K562 (cell line): ENCODE data around the gene TACC3. TPM values are rescaled to one million over a fixed set of nuclear protein-coding genes. Genes with fewer than 3 reads are reported as not detected.

Experiments
- ATAC-seq: fragments of 200-7000 bp; cut with Tn5 transposase; 3 replicates; pipeline ENCODE4 v1.9.1; 2020; ENCODE audit warnings: moderate library complexity
- BruUV-seq: library from RNA; stranded (reverse); fragments of 400-500 nt; replicated peaks from 2 replicates; lab custom pipeline; 2021; lab: Mats Ljungman, UMichigan
- CTCF ChIA-PET: fragments of 300-600 bp; formaldehyde crosslinking; extraction: SDS; loops from one replicate; lab custom pipeline; 2021; ENCODE audit warnings: low intra/inter-chr PET ratio; lab: Yijun Ruan, JAX
- POLR2A ChIA-PET: fragments of 300-600, 350-650 bp; sonication (Branson Sonifier 250); formaldehyde crosslinking; extraction: SDS; loops from one replicate; lab custom pipeline; 2021; ENCODE audit warnings: antibody characterized with exemption, inconsistent platforms; lab: Yijun Ruan, JAX
- DNase-seq, 4 experiments: peaks; one replicate each; pipeline versions ENCODE4 v3.0.0 to v3.0.0-alpha.2; 2011 to 2018; ENCODE audit warnings: low spot score in 3 of 4, mixed read lengths in 3 of 4; ENCODE audit errors: extremely low read depth in 1 of 4
- FAIRE-seq: peaks from 2 replicates; lab custom pipeline; 2011; peaks lifted over from hg19 to GRCh38; lab: Jason Lieb, UNC
- H2AFZ ChIP-seq: 2 replicates; pipeline ENCODE4 v1.6.0; 2011; ENCODE audit warnings: low read depth, low read length, control low read depth, inconsistent platforms
- H3K27ac ChIP-seq: fragments of 200-600 bp; 3 replicates; pipeline ENCODE4 v1.8.0; 2011; ENCODE audit warnings: low read depth, mild to moderate bottlenecking, control low read depth, inconsistent platforms, low read length, moderate library complexity, mixed read lengths; ENCODE audit errors: extremely low read depth
- H3K27me3 ChIP-seq, 2 experiments: fragments of 300-600 bp in 1 of 2; 2 replicates in 1 of 2; 3 replicates in 1 of 2; pipeline versions ENCODE4 v1.6.0 to v1.8.0; 2011; ENCODE audit warnings: inconsistent platforms in 2 of 2, low read length in 2 of 2, mild to moderate bottlenecking in 1 of 2, mixed read lengths in 1 of 2, moderate library complexity in 1 of 2; ENCODE audit not compliant: control insufficient read depth in 2 of 2, insufficient read depth in 2 of 2
- H3K36me3 ChIP-seq: fragments of 300-600 bp; 3 replicates; pipeline ENCODE4 v1.8.0; 2011; ENCODE audit warnings: mild to moderate bottlenecking, low read length, inconsistent platforms; ENCODE audit not compliant: control insufficient read depth, insufficient read depth
- H3K4me1 ChIP-seq, 2 experiments: fragments of 200-600 bp in 1 of 2; replicated peaks in 1 of 2; 2 replicates in 1 of 2; 3 replicates in 1 of 2; pipeline versions ENCODE4 v1.5.1 to v1.8.0; 2011; ENCODE audit warnings: inconsistent platforms in 2 of 2, low read length in 2 of 2, mild to moderate bottlenecking in 1 of 2, mixed read lengths in 1 of 2, moderate library complexity in 1 of 2; ENCODE audit not compliant: control insufficient read depth in 2 of 2, insufficient read depth in 2 of 2
- H3K4me2 ChIP-seq: 2 replicates; pipeline ENCODE4 v1.6.1; 2011; ENCODE audit warnings: low read length, control low read depth, inconsistent platforms, mixed read lengths; ENCODE audit not compliant: insufficient read depth
- H3K4me3 ChIP-seq: fragments of 200-600 bp; sonication (generic), shearing (Covaris generic); 2 replicates; pipeline ENCODE4 v1.5.1; 2016; ENCODE audit warnings: control low read depth, inconsistent platforms
- H3K79me2 ChIP-seq: fragments of 200-600 bp; 3 replicates; pipeline ENCODE4 v1.8.0; 2011; ENCODE audit warnings: low read length, inconsistent platforms; ENCODE audit not compliant: control insufficient read depth, insufficient read depth
- H3K9ac ChIP-seq, 2 experiments: 2 replicates each; pipeline versions ENCODE4 v1.6.0 to v1.6.1; 2011; ENCODE audit warnings: low read depth in 2 of 2, low read length in 2 of 2, control low read depth in 1 of 2, inconsistent platforms in 1 of 2, mild to moderate bottlenecking in 1 of 2, mixed read lengths in 1 of 2; ENCODE audit not compliant: insufficient read depth in 1 of 2
- H3K9me1 ChIP-seq: one replicate; pipeline ENCODE4 v1.6.0; 2011; ENCODE audit warnings: inconsistent platforms, mild to moderate bottlenecking, low read length, moderate library complexity; ENCODE audit not compliant: control insufficient read depth, insufficient read depth
- H3K9me3 ChIP-seq: replicated peaks from 2 replicates; pipeline ENCODE4 v1.5.1; 2011; ENCODE audit warnings: low read depth, low read length, inconsistent platforms; ENCODE audit not compliant: control insufficient read depth, insufficient read depth
- H4K20me1 ChIP-seq: replicated peaks from 2 replicates; pipeline ENCODE4 v1.6.1; 2011; ENCODE audit warnings: low read length, inconsistent platforms, mixed read lengths; ENCODE audit not compliant: control insufficient read depth, insufficient read depth
- BCOR ChIP-seq: fragments of 450-650 bp; IDR thresholded peaks from 2 replicates; pipeline ENCODE4 v1.6.1; 2016
- CBFB ChIP-seq: sonication (generic); formaldehyde crosslinking; IDR thresholded peaks from 2 replicates; pipeline ENCODE4 v1.4.0; 2020; ENCODE audit warnings: mild to moderate bottlenecking, missing genetic modification reagents
- HDAC2 ChIP-seq: fragments of 450-650 bp; IDR thresholded peaks from 2 replicates; pipeline ENCODE4 v1.6.1; 2016; ENCODE audit warnings: mild to moderate bottlenecking
- PCBP2 ChIP-seq: fragments of 200-400 bp; formaldehyde crosslinking; IDR thresholded peaks from 2 replicates; pipeline ENCODE4 v1.6.1; 2018; ENCODE audit warnings: low read length, low read depth, mild to moderate bottlenecking, moderate library complexity; ENCODE audit not compliant: poor library complexity, severe bottlenecking
- ZFP36 ChIP-seq: fragments of 150-350 bp; IDR thresholded peaks from 2 replicates; pipeline ENCODE4 v1.6.1; 2018; ENCODE audit warnings: low read length, low read depth; ENCODE audit not compliant: partially characterized antibody
- ZNF174 ChIP-seq: fragments of 250-450 bp; sonication (Bioruptor Pico); IDR thresholded peaks from 2 replicates; pipeline ENCODE4 v1.4.0; 2020; ENCODE audit warnings: mild to moderate bottlenecking
- ZNF436 ChIP-seq: fragments of 250-450, 450-650 bp; sonication (Bioruptor Pico); formaldehyde crosslinking; IDR thresholded peaks from 2 replicates; pipeline ENCODE4 v1.7.0; 2020; ENCODE audit warnings: mild to moderate bottlenecking
- WGBS: fragments of 100-300 bp; shearing (Covaris generic); methylation state at CpG from one replicate; pipeline ENCODE4 v1.1.6; 2016; ENCODE audit warnings: low coverage, mixed read lengths; ENCODE audit not compliant: insufficient coverage; ENCODE audit errors: missing lambda C conversion rate; 5-methylcytosine and 5-hydroxymethylcytosine counted together
- in situ Hi-C: fragments of 300-500 bp; cut with MboI; formaldehyde crosslinking; loops from 4 replicates; pipeline ENCODE4 v1.15.0; 2018; ENCODE audit warnings: inconsistent platforms, mixed read lengths
- intact Hi-C: fragments of 100-400 bp; cut with micrococcal nuclease; formaldehyde crosslinking; loops from 2 replicates; pipeline ENCODE4 v1.14.2; 2022
- polyA plus RNA-seq, 8 experiments: library from polyadenylated mRNA; depleted of rRNA in 4 of 8; stranded (reverse) in 5 of 8; unstranded in 3 of 8; fragments of >200 nt; fragmentation: Nextera tagmentation in 2 of 8; fragmentation: Illumina TruSeq in 1 of 8; extraction: Ambion mirVana in 2 of 8; extraction: Trizol in 1 of 8; gene quantifications; 2 replicates each; pipeline versions ENCODE4 v1.2.1 to v1.2.3, GENCODE V29; 2011 to 2014; ENCODE audit warnings: inconsistent platforms in 1 of 8, missing spikeins in 1 of 8
- total RNA-seq, 7 experiments: library from RNA; depleted of rRNA in 6 of 7; stranded (reverse); fragments of >200 nt in 6 of 7; fragmentation: Illumina TruSeq in 2 of 7; extraction: Trizol in 2 of 7; gene quantifications; 2 replicates each; pipeline versions ENCODE4 v1.2.1 to v1.2.3, GENCODE V29; 2011 to 2021; ENCODE audit warnings: low replicate concordance in 1 of 7
- TF ChIP-seq, protein P1 (sequence below): fragments of 250-450 bp; sonication (Bioruptor Pico); IDR thresholded peaks from 2 replicates; pipeline ENCODE4 v1.4.0; 2020; ENCODE audit warnings: mild to moderate bottlenecking
- TF ChIP-seq, protein P2 (sequence below): IDR thresholded peaks from 2 replicates; pipeline ENCODE4 v1.6.1; 2014; ENCODE audit warnings: antibody characterized with exemption
- TF ChIP-seq, protein P3 (sequence below): fragments of 450-650 bp; IDR thresholded peaks from 2 replicates; pipeline ENCODE4 v1.6.1; 2016

The TACC3 gene
- total and polyA plus RNA-seq, 9 of the 15 experiments (the other 6 are each of a cell fraction or from before 2014, with no cell fraction given) = 1.9 to 122 (median 55.6) TPM

DNA sequence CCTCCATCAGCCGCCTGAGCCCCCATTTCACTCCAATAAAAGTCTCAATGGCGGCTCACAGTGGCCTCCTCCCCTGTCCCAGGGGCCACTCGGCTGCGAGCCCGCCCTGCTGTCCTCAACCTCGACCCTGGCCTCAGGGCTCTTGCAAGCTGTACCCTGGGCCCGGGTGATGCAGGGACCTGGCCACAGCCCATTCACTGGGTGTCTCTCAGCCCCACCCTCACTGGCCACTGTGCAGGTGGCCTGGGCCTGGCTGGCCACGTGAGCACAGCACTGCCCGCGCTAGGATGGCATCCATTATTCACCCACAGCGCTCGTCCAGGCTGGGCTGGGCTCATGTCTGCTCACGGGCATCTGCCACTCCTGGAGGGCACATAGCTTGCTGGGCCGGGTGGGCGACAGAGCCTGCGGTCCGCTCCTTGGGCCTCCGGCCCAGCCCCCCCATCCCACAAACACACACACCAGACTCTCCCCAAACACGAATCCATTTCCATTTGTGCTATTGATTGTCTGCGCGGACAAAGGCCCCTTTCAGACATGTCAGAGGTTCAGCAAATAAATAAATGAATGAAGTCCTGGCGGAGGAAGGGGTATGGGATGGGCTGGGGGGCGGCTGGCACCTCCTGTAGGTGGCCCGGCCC is 55.3 kb downstream of the TACC3 start (continued):
- TF ChIP-seq, protein P1, sequence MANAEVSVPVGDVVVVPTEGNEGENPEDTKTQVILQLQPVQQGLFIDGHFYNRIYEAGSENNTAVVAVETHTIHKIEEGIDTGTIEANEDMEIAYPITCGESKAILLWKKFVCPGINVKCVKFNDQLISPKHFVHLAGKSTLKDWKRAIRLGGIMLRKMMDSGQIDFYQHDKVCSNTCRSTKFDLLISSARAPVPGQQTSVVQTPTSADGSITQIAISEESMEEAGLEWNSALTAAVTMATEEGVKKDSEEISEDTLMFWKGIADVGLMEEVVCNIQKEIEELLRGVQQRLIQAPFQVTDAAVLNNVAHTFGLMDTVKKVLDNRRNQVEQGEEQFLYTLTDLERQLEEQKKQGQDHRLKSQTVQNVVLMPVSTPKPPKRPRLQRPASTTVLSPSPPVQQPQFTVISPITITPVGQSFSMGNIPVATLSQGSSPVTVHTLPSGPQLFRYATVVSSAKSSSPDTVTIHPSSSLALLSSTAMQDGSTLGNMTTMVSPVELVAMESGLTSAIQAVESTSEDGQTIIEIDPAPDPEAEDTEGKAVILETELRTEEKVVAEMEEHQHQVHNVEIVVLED (CRISPR knock-in tag) = no peak
- TF ChIP-seq, all 486 proteins: peak for 0

DNA sequence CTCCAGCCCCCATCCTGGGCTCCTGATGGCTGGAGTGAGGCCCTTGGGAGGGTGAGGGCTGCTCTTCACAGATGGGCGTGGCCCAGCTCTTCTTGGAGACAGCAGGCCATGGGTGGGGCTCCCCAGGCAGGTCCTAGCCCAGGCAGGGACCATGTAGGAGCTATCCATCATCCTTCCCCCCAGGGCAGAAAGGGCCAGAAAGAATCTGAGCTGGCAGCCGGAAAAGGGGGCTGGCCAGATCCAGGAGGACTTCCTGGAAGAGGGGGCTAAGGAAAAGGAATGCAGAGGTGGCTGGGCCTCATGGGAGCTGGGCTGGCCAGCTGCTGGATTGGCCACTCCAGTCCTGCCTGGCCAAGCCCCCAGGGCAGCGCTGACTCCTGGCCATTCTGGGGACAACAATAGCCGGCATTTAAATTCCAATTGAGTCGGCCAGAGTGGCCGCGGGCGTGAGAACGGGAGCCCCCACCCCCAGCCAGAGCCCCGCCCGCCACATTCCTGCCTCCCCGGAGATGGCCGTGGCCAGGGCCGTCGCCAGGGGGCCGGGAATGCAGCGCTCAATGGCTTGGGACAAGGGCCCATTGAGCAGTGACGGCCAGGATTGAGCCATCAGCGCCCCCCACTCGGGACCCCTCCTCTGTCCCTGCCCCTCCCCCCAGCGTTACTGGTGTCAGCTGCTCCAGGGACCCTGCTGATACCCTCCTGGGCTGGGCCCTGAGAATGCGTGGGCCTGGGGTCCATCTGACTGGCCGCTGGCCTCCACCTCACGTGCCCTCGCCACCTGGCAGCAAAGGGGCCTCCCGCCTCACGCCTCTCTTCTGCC is 56.7 kb downstream of the TACC3 start:
- DNase-seq (peak; percentile 78 to 82 (median 80)), ATAC-seq (peak; percentile 88), FAIRE-seq (peak; percentile 79)
- Histone ChIP-seq H3K9me1 (no peaks in the 10 kb centered on the region), H3K27ac (no peak overlapping the region), H3K9me3 (no peaks in the 10 kb centered on the region), H3K9ac (peak overlapping the region in 1 of 2 experiments; percentile 78; a peak in 2 of 4 replicates), H3K4me1 (peaks cover 0 to 82% of the 10 kb centered on the region in 2 experiments; a peak in 4 of 5 replicates), H3K79me2 (no peaks in the 10 kb centered on the region), H3K4me3 (no peak overlapping the region), H3K27me3 (no peaks in the 10 kb centered on the region), H3K36me3 (no peaks in the 10 kb centered on the region), H4K20me1 (no peaks in the 10 kb centered on the region), H2AFZ (no peak overlapping the region), H3K4me2 (no peak overlapping the region)
- in situ Hi-C loops (no loop called here), intact Hi-C loops (no loop called here)
- BruUV-seq = no TSS peak
- TF ChIP-seq ZFP36 = peak; percentile 97
- TF ChIP-seq, protein P2, sequence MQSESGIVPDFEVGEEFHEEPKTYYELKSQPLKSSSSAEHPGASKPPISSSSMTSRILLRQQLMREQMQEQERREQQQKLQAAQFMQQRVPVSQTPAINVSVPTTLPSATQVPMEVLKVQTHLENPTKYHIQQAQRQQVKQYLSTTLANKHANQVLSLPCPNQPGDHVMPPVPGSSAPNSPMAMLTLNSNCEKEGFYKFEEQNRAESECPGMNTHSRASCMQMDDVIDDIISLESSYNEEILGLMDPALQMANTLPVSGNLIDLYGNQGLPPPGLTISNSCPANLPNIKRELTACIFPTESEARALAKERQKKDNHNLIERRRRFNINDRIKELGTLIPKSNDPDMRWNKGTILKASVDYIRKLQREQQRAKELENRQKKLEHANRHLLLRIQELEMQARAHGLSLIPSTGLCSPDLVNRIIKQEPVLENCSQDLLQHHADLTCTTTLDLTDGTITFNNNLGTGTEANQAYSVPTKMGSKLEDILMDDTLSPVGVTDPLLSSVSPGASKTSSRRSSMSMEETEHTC = 0 out of 2 replicates have a peak, but pooled peaks have one; percentile 6
- TF ChIP-seq, protein P3, sequence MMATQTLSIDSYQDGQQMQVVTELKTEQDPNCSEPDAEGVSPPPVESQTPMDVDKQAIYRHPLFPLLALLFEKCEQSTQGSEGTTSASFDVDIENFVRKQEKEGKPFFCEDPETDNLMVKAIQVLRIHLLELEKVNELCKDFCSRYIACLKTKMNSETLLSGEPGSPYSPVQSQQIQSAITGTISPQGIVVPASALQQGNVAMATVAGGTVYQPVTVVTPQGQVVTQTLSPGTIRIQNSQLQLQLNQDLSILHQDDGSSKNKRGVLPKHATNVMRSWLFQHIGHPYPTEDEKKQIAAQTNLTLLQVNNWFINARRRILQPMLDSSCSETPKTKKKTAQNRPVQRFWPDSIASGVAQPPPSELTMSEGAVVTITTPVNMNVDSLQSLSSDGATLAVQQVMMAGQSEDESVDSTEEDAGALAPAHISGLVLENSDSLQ = peak; percentile 27; the same call in 1 of the 2 replicates
- TF ChIP-seq ZNF174 (CRISPR knock-in tag) = no peak
- TF ChIP-seq ZNF436 (CRISPR knock-in tag) = peak; percentile 78
- TF ChIP-seq PCBP2 = no peak
- TF ChIP-seq HDAC2 = peak; percentile 31; the same call in 1 of the 2 replicates
- 0 out of 2 replicates have a peak, but pooled peaks have one; percentile 14 for TF ChIP-seq CBFB (CRISPR knock-in tag)
- TF ChIP-seq BCOR = peak; percentile 59; the same call in 1 of the 2 replicates
- ChIA-PET POLR2A (interaction anchor here (0.9 to 2.2 kb wide), 5 partner anchors 12 to 146 kb away, joined by 3 to 6 read pairs (median 5); no protein-coding TSS in a partner anchor), CTCF (no interaction called here)
- WGBS = 32% methylated on average over 20 of the region's 27 CpGs
